Peyer's patch (tissue), 4 donors: Measurements from ENCODE around the gene PHACTR3. TPM values are rescaled to one million over a fixed set of nuclear protein-coding genes. Genes with fewer than 3 reads are reported as not detected.

Source experiments
- DNase-seq, 3 donors: peaks; one replicate each; pipeline ENCODE4 v3.0.0-alpha.2; 2017 to 2019
- H3K27ac ChIP-seq, 4 donors: fragments of 200-600 bp; sonication (generic); one replicate each; pipeline ENCODE4 v1.5.1; 2016 to 2019
- H3K27me3 ChIP-seq, 2 donors: fragments of 200-600 bp; sonication (generic); one replicate each; pipeline ENCODE4 v1.5.1; 2019
- H3K36me3 ChIP-seq, 3 donors: fragments of 200-600 bp; sonication (generic); one replicate each; pipeline ENCODE4 v1.5.1; 2016 to 2019
- H3K4me1 ChIP-seq, 4 donors: fragments of 200-600 bp; sonication (generic); one replicate each; pipeline ENCODE4 v1.5.1; 2016 to 2019
- H3K4me3 ChIP-seq, 4 donors: fragments of 200-600 bp; sonication (generic); 1 replicate in 3 of 4; 2 replicates in 1 of 4; pipeline ENCODE4 v1.5.1; 2016 to 2019; ENCODE audit warnings: mild to moderate bottlenecking in 1 of 4
- H3K9me3 ChIP-seq, 4 donors: fragments of 200-600 bp; sonication (generic); one replicate each; pipeline ENCODE4 v1.5.1; 2016 to 2019; ENCODE audit warnings: mild to moderate bottlenecking in 1 of 4
- CTCF ChIP-seq, 6 experiments: fragments of 450-650 bp in 4 of 6; fragments of 200-600 bp in 2 of 6; sonication (generic) in 1 of 6; IDR thresholded peaks; one replicate each; pipeline ENCODE4 v1.5.1; 2017 to 2019; ENCODE audit warnings: antibody characterized with exemption in 6 of 6, mild to moderate bottlenecking in 3 of 6, moderate library complexity in 1 of 6
- POLR2A ChIP-seq, 2 donors: fragments of 450-650 bp; IDR thresholded peaks; one replicate each; pipeline ENCODE4 v1.5.1; 2017; ENCODE audit warnings: antibody characterized with exemption in 2 of 2, mild to moderate bottlenecking in 2 of 2, moderate library complexity in 2 of 2
- total RNA-seq, 4 donors: library from RNA; depleted of rRNA; stranded (reverse); fragments of >200 nt; gene quantifications; one replicate each; pipeline ENCODE4 v1.1.0, GENCODE V29; 2016

The PHACTR3 gene
- total RNA-seq, 4 donors from 2014 or later: 14.9 to 31.5 (median 22.9) TPM

GRCh38 chr20:59566631-59567524 lies 37.5 kb upstream of the PHACTR3 start:
- Histone ChIP-seq H3K4me3 (no peak overlapping the region), H3K27me3 (no peaks in the 10 kb centered on the region), H3K27ac (no peak overlapping the region), H3K4me1 (no peaks in the 10 kb centered on the region), H3K36me3 (no peaks in the 10 kb centered on the region), H3K9me3 (no peaks in the 10 kb centered on the region)
- TF ChIP-seq CTCF (IDR thresholded peaks at IDR 0.05): no peak
- no peak for TF ChIP-seq POLR2A (IDR thresholded peaks at IDR 0.05)
- DNase-seq: no peak

GRCh38 chr20:59567585-59568508 lies 36.5 kb upstream of the PHACTR3 start:
- H3K4me3 ChIP-seq: no peak overlapping the region
- H3K36me3 ChIP-seq: no peaks in the 10 kb centered on the region
- H3K9me3 ChIP-seq: no peaks in the 10 kb centered on the region
- H3K27me3 ChIP-seq: no peaks in the 10 kb centered on the region
- DNase-seq: no peak
- TF ChIP-seq POLR2A (IDR thresholded peaks at IDR 0.05) (no peak), CTCF (IDR thresholded peaks at IDR 0.05) (no peak)
- H3K4me1 ChIP-seq: no peaks in the 10 kb centered on the region
- no peak overlapping the region for H3K27ac ChIP-seq

GRCh38 chr20:59568509-59569024 lies 35.8 kb upstream of the PHACTR3 start:
- DNase-seq: no peak
- Histone ChIP-seq H3K27me3 (no peaks in the 10 kb centered on the region), H3K4me3 (no peak overlapping the region), H3K27ac (no peak overlapping the region), H3K9me3 (no peaks in the 10 kb centered on the region), H3K4me1 (no peaks in the 10 kb centered on the region), H3K36me3 (no peaks in the 10 kb centered on the region)
- TF ChIP-seq CTCF (IDR thresholded peaks at IDR 0.05) (no peak), POLR2A (IDR thresholded peaks at IDR 0.05) (no peak)

GRCh38 chr20:59569305-59569704 lies 35.0 kb upstream of the PHACTR3 start:
- Histone ChIP-seq H3K27me3 (no peaks in the 10 kb centered on the region), H3K27ac (no peak overlapping the region), H3K36me3 (no peaks in the 10 kb centered on the region), H3K4me3 (no peak overlapping the region), H3K9me3 (no peaks in the 10 kb centered on the region), H3K4me1 (no peaks in the 10 kb centered on the region)
- no peak for TF ChIP-seq POLR2A (IDR thresholded peaks at IDR 0.05)
- no peak for TF ChIP-seq CTCF (IDR thresholded peaks at IDR 0.05)
- no peak for DNase-seq

- Histone ChIP-seq H3K36me3 (no peaks in the 10 kb centered on the region), H3K27me3 (no peaks in the 10 kb centered on the region), H3K4me3 (no peak overlapping the region), H3K4me1 (no peaks in the 10 kb centered on the region), H3K27ac (no peak overlapping the region), H3K9me3 (no peaks in the 10 kb centered on the region)
- no peak for TF ChIP-seq CTCF (IDR thresholded peaks at IDR 0.05)
- no peak for TF ChIP-seq POLR2A (IDR thresholded peaks at IDR 0.05)
- no peak for DNase-seq
Observed at GRCh38 chr20:59571151-59571550, 33.2 kb upstream of the PHACTR3 start.
